ENCODE measurements around the gene LBH.

DNA sequence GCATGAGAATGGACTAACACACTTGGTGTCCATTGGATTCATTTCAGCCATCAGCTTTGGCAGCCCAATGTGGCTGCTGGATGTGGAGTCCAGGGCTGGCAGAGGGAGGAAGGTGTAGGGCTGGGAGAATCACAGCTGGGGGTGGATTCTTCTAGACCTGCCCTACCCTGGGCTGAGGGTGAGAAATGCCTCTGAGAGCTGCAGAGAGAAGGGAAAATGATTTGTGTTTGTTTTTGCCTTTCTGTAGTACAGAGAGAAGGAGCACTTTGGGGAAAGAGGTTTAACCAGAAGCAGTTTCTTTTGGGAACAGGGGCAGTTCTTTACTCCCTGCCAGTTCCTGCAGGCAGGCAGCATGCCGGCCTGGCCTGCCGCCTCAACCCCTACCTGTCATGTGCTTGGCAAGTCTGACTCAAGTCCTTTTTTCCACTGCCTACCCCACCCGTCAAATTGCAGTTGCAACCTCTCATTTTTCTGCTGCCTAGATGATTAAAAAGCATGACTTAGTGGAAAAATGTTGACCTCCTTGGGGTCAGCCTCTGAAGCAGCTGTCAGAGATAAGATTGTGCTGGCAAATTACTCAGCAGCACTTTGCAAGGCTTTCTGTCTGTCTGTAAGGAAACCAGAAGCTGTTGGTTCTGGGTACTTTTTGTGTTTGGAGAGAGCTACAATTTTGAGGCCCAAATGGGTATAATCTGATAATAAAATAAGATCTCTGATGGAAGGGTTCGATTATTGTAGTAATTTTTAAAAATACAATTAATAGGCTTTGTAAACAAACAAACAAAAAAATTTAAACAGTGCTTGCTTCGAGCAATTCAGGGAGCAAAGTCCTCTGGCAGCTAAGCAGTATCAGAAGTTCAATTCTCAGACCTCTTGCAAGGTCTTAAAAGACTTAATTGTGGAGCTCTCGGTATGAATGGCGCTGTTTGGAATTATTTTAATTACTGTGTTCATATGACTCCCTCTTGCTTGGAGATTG, 21.7 kb downstream of the LBH start:
- TF ChIP-seq YY1 (IDR thresholded peaks at IDR 0.05; ENCODE audit: insufficient read depth, insufficient read length) (no peak), ZNF274 (IDR thresholded peaks at IDR 0.05; ENCODE audit: low read depth, low read length) (no peak)
